KMS-11 (cell line): Measurements from ENCODE around the gene GIPC3.

Source experiments
- H2AFZ ChIP-seq: fragments of 200-600 bp; sonication (generic); 2 replicates; pipeline ENCODE4 v1.6.1; 2016; ENCODE audit warnings: antibody characterized with exemption, mixed run types, low read depth
- H3K27ac ChIP-seq: fragments of 200-600 bp; sonication (generic); 2 replicates; pipeline ENCODE4 v1.6.1; 2016; ENCODE audit warnings: mild to moderate bottlenecking, mixed run types
- H3K27me3 ChIP-seq: fragments of 200-600 bp; sonication (generic); 2 replicates; pipeline ENCODE4 v1.6.1; 2017; ENCODE audit warnings: mild to moderate bottlenecking, low read depth, mixed run types, moderate library complexity; ENCODE audit not compliant: insufficient read depth
- H3K36me3 ChIP-seq: fragments of 200-600 bp; sonication (generic); 2 replicates; pipeline ENCODE4 v1.6.1; 2017; ENCODE audit warnings: mild to moderate bottlenecking, mixed run types; ENCODE audit not compliant: insufficient read depth
- H3K4me1 ChIP-seq: fragments of 200-600 bp; sonication (generic); 2 replicates; pipeline ENCODE4 v1.6.1; 2016; ENCODE audit warnings: mild to moderate bottlenecking, low read depth, mixed run types; ENCODE audit not compliant: poor library complexity, severe bottlenecking
- H3K4me2 ChIP-seq: fragments of 200-600 bp; sonication (generic); 2 replicates; pipeline ENCODE4 v1.7.0; 2016; ENCODE audit warnings: mild to moderate bottlenecking, mixed run types
- H3K4me3 ChIP-seq: fragments of 200-600 bp; sonication (generic); IDR thresholded peaks from 2 replicates; pipeline ENCODE4 v1.6.1; 2017; ENCODE audit warnings: low read depth, low read length, mixed read lengths; ENCODE audit not compliant: insufficient read depth
- H3K79me2 ChIP-seq: fragments of 200-600 bp; sonication (generic); 2 replicates; pipeline ENCODE4 v1.6.1; 2016; ENCODE audit warnings: low read depth, mixed run types; ENCODE audit not compliant: insufficient read depth
- H3K9ac ChIP-seq: fragments of 200-600 bp; sonication (generic); 2 replicates; pipeline ENCODE4 v1.6.1; 2016; ENCODE audit warnings: mild to moderate bottlenecking, mixed run types
- H4K20me1 ChIP-seq: fragments of 200-600 bp; sonication (generic); 2 replicates; pipeline ENCODE4 v1.6.1; 2016; ENCODE audit warnings: mild to moderate bottlenecking, mixed run types; ENCODE audit not compliant: insufficient read depth
- TF ChIP-seq, protein P1 (sequence below): fragments of 200-600 bp; sonication (generic); conservative IDR thresholded peaks from 2 replicates; pipeline ENCODE4 v1.6.1; 2017; ENCODE audit warnings: low read depth, mild to moderate bottlenecking, antibody characterized with exemption, low read length, moderate library complexity, mixed read lengths

GIPC3 gene

GRCh38 chr19:3606690-3607289, 21.5 kb downstream of the GIPC3 start, which contains the start of gene TBXA2R:
Gene TBXA2R (minus strand): TSS chr19:3606875. CDS start chr19:3600634, 6,241 bp downstream.
- no peaks in the 10 kb centered on the region for H4K20me1 ChIP-seq
- no peak within 1 kb of the TSS for H3K4me3 ChIP-seq
- TF ChIP-seq, protein P1, sequence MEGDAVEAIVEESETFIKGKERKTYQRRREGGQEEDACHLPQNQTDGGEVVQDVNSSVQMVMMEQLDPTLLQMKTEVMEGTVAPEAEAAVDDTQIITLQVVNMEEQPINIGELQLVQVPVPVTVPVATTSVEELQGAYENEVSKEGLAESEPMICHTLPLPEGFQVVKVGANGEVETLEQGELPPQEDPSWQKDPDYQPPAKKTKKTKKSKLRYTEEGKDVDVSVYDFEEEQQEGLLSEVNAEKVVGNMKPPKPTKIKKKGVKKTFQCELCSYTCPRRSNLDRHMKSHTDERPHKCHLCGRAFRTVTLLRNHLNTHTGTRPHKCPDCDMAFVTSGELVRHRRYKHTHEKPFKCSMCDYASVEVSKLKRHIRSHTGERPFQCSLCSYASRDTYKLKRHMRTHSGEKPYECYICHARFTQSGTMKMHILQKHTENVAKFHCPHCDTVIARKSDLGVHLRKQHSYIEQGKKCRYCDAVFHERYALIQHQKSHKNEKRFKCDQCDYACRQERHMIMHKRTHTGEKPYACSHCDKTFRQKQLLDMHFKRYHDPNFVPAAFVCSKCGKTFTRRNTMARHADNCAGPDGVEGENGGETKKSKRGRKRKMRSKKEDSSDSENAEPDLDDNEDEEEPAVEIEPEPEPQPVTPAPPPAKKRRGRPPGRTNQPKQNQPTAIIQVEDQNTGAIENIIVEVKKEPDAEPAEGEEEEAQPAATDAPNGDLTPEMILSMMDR, result no peak
- H3K36me3 ChIP-seq, result no peaks in the 10 kb centered on the region
- H3K79me2 ChIP-seq, result no peaks in the 10 kb centered on the region
- H2AFZ ChIP-seq, result peak within 1 kb of the TSS; percentile 57; the same call in 1 of the 2 replicates
- H3K4me2 ChIP-seq, result peak within 1 kb of the TSS; percentile 42; the same call in 1 of the 2 replicates
- H3K27me3 ChIP-seq, result no peaks in the 10 kb centered on the region; the same call in 1 of the 2 replicates
- no peak within 1 kb of the TSS for H3K27ac ChIP-seq
- H3K9ac ChIP-seq, result no peak within 1 kb of the TSS; the same call in 1 of the 2 replicates
- peaks cover 5% of the 10 kb centered on the region for H3K4me1 ChIP-seq

GRCh38 chr19:3607303-3608078, 22.2 kb downstream of the GIPC3 start:
- Histone ChIP-seq H3K36me3 (no peaks in the 10 kb centered on the region), H4K20me1 (no peaks in the 10 kb centered on the region), H3K4me3 (no peak overlapping the region), H3K79me2 (no peaks in the 10 kb centered on the region), H2AFZ (no peak overlapping the region), H3K27me3 (no peaks in the 10 kb centered on the region; the same call in 1 of the 2 replicates), H3K9ac (no peak overlapping the region), H3K4me2 (no peak overlapping the region), H3K4me1 (peaks cover 5% of the 10 kb centered on the region), H3K27ac (no peak overlapping the region)
- TF ChIP-seq, protein P1, result no peak

DNA sequence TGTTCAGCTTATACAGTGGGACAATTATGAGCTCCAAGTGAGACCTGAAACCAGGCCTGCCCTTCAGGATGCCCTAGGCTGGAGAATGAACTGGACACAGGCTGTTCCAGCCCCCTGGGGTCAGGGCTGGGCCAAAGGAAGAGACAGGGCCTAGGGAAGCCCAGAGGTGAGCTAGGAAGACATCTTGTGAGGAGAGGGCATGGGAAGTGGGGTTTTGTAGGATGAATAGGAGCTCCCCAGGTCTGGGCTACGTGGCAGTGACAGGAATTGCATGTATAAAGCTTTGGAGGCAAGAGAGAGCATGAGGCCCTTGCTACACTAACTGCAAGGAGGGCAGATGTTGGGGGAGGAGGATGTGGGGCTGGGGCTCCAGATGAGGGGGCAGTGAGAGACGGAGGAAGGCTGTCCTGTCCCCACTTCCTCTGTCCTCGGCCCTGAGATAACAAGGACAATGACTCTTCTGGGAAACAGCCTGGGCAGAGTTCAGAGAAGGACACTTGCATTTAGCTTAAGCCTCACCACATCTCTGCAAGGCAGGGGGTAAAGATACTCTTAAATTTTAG, 22.9 kb downstream of the GIPC3 start:
- Histone ChIP-seq H4K20me1 (no peaks in the 10 kb centered on the region), H3K9ac (no peak overlapping the region), H3K4me2 (no peak overlapping the region), H3K36me3 (no peaks in the 10 kb centered on the region), H3K79me2 (no peaks in the 10 kb centered on the region), H3K4me3 (no peak overlapping the region), H3K4me1 (peaks cover 5% of the 10 kb centered on the region), H3K27ac (no peak overlapping the region), H2AFZ (no peak overlapping the region), H3K27me3 (no peaks in the 10 kb centered on the region; the same call in 1 of the 2 replicates)
- TF ChIP-seq, protein P1, result no peak

DNA sequence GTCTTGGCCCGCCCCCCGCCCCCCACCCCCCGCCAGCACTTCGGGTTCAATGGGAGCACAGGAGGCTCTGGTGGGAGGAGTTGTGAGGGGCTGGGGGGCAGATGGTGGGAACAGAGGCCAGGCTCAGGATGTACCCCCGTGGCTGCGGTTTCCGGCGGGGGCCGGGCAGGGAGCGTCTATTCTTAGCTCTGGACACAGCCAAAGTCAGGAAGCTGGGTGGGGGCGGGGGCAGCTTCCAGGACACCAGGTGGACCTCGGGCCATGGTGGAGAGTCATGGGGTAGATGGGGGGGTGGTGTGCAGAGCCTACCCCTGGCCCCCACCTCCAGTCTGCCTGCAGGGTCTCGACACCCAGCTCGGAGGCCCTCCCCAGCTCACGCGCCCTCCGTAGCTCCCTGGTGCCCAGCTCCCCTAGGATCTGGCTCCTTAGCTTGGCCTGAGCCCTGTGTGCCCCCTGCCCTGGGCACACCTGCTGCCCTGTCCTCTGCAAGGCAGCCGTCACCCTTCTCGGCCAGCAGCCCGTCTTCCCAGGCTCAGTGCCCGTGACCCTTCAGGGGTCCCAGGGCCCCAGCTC, 23.6 kb downstream of the GIPC3 start:
- Histone ChIP-seq H2AFZ (no peak overlapping the region), H3K9ac (no peak overlapping the region), H3K27me3 (no peaks in the 10 kb centered on the region; the same call in 1 of the 2 replicates), H3K27ac (no peak overlapping the region), H3K4me1 (peaks cover 5% of the 10 kb centered on the region), H3K79me2 (no peaks in the 10 kb centered on the region), H3K4me3 (no peak overlapping the region), H4K20me1 (no peaks in the 10 kb centered on the region), H3K4me2 (no peak overlapping the region), H3K36me3 (no peaks in the 10 kb centered on the region)
- TF ChIP-seq, protein P1, result no peak
